HG03280 (cell line): ENCODE data around the gene TRIO.

Experiments used
- ATAC-seq: cut with Tn5 transposase; IDR thresholded peaks from one replicate; pipeline ENCODE4 v1.9.1; 2021; ENCODE audit warnings: mild to moderate bottlenecking, moderate library complexity; ENCODE audit not compliant: unreplicated experiment

Gene TRIO

GRCh38 chr5:14145435-14146334 lies 2.5 kb downstream of the TRIO start:
- no peak for ATAC-seq

- ATAC-seq, result no peak
These were observed 3.6 kb downstream of the TRIO start for GRCh38 chr5:14146725-14147124.

- ATAC-seq, result no peak
These were observed 4.1 kb downstream of the TRIO start for GRCh38 chr5:14147210-14147609.

GRCh38 chr5:14148483-14148882 lies 5.3 kb downstream of the TRIO start:
- ATAC-seq, result no peak

GRCh38 chr5:14148890-14149671 lies 5.9 kb downstream of the TRIO start:
- ATAC-seq, result no peak

- no peak for ATAC-seq
These were observed 6.6 kb downstream of the TRIO start for GRCh38 chr5:14149672-14150274.

GRCh38 chr5:14151416-14151815 lies 8.3 kb downstream of the TRIO start:
- ATAC-seq, result no peak

GRCh38 chr5:14153071-14153864 lies 10.1 kb downstream of the TRIO start:
- no peak for ATAC-seq

GRCh38 chr5:14153932-14154731 lies 11.0 kb downstream of the TRIO start:
- ATAC-seq, result no peak

GRCh38 chr5:14155075-14155474 lies 11.9 kb downstream of the TRIO start:
- peak; percentile 60 for ATAC-seq

- ATAC-seq, result no peak
These were observed 12.6 kb downstream of the TRIO start for GRCh38 chr5:14155739-14156138.

GRCh38 chr5:14156290-14156649 lies 13.1 kb downstream of the TRIO start:
- ATAC-seq, result peak; percentile 6

- peak; percentile 55 for ATAC-seq
These were observed 13.7 kb downstream of the TRIO start for GRCh38 chr5:14156650-14157492.

- no peak for ATAC-seq
These were observed 14.3 kb downstream of the TRIO start for GRCh38 chr5:14157493-14157782.

- ATAC-seq, result no peak
These were observed 15.9 kb downstream of the TRIO start for GRCh38 chr5:14158890-14159666.

GRCh38 chr5:14161825-14162556 lies 18.8 kb downstream of the TRIO start:
- no peak for ATAC-seq

GRCh38 chr5:14164164-14165163 lies 21.3 kb downstream of the TRIO start:
- no peak for ATAC-seq
